ENCODE results near the gene KRTAP9-2. TPM values are rescaled to one million over a fixed set of nuclear protein-coding genes. Genes with fewer than 3 reads are reported as not detected.
"Not testable (repeated sequence)": the region's sequence is repeated elsewhere in the genome, so short reads cannot be mapped to it uniquely, and the experiment has no call there.

Gene KRTAP9-2
- total RNA-seq, 1 donor from 2014 or later: not detected

DNA sequence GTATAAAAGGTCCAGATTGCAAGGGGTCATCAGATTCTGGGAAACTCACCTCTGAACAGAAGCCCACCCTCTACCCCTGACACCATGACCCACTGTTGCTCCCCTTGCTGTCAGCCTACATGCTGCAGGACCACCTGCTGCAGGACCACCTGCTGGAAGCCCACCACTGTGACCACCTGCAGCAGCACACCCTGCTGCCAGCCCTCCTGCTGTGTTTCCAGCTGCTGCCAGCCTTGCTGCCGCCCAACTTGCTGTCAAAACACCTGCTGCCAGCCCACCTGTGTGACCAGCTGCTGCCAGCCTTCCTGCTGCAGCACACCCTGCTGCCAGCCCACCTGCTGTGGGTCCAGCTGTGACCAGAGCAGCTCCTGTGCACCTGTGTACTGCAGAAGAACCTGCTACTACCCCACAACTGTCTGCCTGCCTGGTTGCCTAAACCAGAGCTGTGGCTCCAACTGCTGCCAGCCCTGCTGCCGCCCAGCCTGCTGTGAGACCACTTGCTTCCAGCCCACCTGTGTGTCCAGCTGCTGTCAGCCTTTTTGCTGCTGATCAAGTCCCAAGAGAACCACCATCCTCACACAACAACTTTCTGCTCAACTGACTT lies 23.3 kb downstream of the KRTAP9-2 start, which contains the start of gene KRTAP9-4:
Gene KRTAP9-4 (plus strand): TSS at position 51 of the 604 bp plus-strand sequence. CDS start 34 bp downstream, at position 85.
- H3K9me3 Mint-ChIP-seq (ENCODE audit: unreplicated experiment); H3K36me3 Mint-ChIP-seq (ENCODE audit: unreplicated experiment); DNase-seq; H3K4me1 Mint-ChIP-seq (ENCODE audit: low read depth, unreplicated experiment); H3K4me3 Mint-ChIP-seq (ENCODE audit: unreplicated experiment); H3K27me3 Mint-ChIP-seq (ENCODE audit: unreplicated experiment): not testable (repeated sequence)
- H3K27ac Mint-ChIP-seq (ENCODE audit: unreplicated experiment): peak within 1 kb of the TSS; percentile 43

- Mint-ChIP-seq H3K27me3 (ENCODE audit: unreplicated experiment) (peaks cover 10% of the 10 kb centered on the region), H3K4me1 (ENCODE audit: low read depth, unreplicated experiment) (peaks cover 6% of the 10 kb centered on the region), H3K27ac (ENCODE audit: unreplicated experiment) (no peak overlapping the region), H3K36me3 (ENCODE audit: unreplicated experiment) (no peaks in the 10 kb centered on the region), H3K9me3 (ENCODE audit: unreplicated experiment) (peaks cover 13% of the 10 kb centered on the region), H3K4me3 (ENCODE audit: unreplicated experiment) (no peak overlapping the region)
- no peak for DNase-seq
- TF ChIP-seq CTCF (IDR thresholded peaks at IDR 0.05; ENCODE audit: partially characterized antibody, unreplicated experiment): no peak
Observed at GRCh38 chr17:41251261-41251660, 24.8 kb downstream of the KRTAP9-2 start.

GRCh38 chr17:41254861-41255260 lies 28.4 kb downstream of the KRTAP9-2 start:
- peaks cover 8% of the 10 kb centered on the region for H3K27me3 Mint-ChIP-seq (ENCODE audit: unreplicated experiment)
- no peak overlapping the region for H3K4me3 Mint-ChIP-seq (ENCODE audit: unreplicated experiment)
- H3K36me3 Mint-ChIP-seq (ENCODE audit: unreplicated experiment): no peaks in the 10 kb centered on the region
- no peak for DNase-seq
- H3K4me1 Mint-ChIP-seq (ENCODE audit: low read depth, unreplicated experiment): peaks cover 6% of the 10 kb centered on the region
- TF ChIP-seq CTCF (IDR thresholded peaks at IDR 0.05; ENCODE audit: partially characterized antibody, unreplicated experiment): no peak
- H3K9me3 Mint-ChIP-seq (ENCODE audit: unreplicated experiment): peaks cover 11% of the 10 kb centered on the region
- no peak overlapping the region for H3K27ac Mint-ChIP-seq (ENCODE audit: unreplicated experiment)

DNA sequence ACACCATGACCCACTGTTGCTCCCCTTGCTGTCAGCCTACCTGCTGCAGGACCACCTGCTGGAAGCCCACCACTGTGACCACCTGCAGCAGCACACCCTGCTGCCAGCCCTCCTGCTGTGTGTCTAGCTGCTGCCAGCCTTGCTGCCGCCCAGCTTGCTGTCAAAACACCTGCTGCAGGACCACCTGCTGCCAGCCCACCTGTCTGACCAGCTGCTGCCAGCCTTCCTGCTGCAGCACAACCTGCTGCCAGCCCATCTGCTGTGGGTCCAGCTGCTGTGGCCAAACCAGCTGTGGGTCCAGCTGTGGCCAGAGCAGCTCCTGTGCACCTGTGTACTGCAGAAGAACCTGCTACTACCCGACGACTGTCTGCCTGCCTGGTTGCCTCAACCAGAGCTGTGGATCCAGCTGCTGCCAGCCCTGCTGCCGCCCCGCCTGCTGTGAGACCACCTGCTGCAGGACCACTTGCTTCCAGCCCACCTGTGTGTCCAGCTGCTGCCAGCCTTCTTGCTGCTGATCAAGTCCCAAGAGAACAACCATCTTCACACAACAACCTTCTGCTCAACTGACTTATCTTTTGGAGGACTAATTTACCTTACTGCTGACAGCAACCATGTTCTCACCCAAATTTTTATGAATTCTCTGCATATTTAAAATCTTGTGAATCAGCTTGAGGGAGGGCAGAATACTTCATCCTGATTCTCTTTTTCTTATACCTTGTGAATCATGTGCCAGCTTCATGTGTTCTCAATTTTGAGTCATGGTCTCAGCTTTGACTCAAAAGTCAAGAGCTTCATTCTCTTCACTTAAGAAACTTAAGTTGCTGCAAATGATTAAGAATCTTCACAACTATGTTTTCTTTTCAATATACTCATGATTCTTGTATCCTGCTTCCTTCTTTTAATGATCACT lies 29.2 kb downstream of the KRTAP9-2 start, which contains the start of gene KRTAP9-9:
Gene KRTAP9-9 (plus strand): TSS at position 4 of the 910 bp plus-strand sequence.
- Mint-ChIP-seq H3K27ac (ENCODE audit: unreplicated experiment) (peak within 1 kb of the TSS; percentile 73), H3K4me3 (ENCODE audit: unreplicated experiment) (peak within 1 kb of the TSS; percentile 6)
- not testable (repeated sequence) for H3K4me1 Mint-ChIP-seq (ENCODE audit: low read depth, unreplicated experiment); H3K36me3 Mint-ChIP-seq (ENCODE audit: unreplicated experiment); H3K27me3 Mint-ChIP-seq (ENCODE audit: unreplicated experiment); H3K9me3 Mint-ChIP-seq (ENCODE audit: unreplicated experiment)
- peak; percentile 33 for DNase-seq

GRCh38 chr17:41256291-41256685 lies 29.8 kb downstream of the KRTAP9-2 start:
- H3K4me3 Mint-ChIP-seq (ENCODE audit: unreplicated experiment): no peak overlapping the region
- peaks cover 6% of the 10 kb centered on the region for H3K4me1 Mint-ChIP-seq (ENCODE audit: low read depth, unreplicated experiment)
- DNase-seq: no peak
- H3K27ac Mint-ChIP-seq (ENCODE audit: unreplicated experiment): no peak overlapping the region
- H3K36me3 Mint-ChIP-seq (ENCODE audit: unreplicated experiment): no peaks in the 10 kb centered on the region
- no peak for TF ChIP-seq CTCF (IDR thresholded peaks at IDR 0.05; ENCODE audit: partially characterized antibody, unreplicated experiment)
- peaks cover 8% of the 10 kb centered on the region for H3K9me3 Mint-ChIP-seq (ENCODE audit: unreplicated experiment)
- H3K27me3 Mint-ChIP-seq (ENCODE audit: unreplicated experiment): peaks cover 7% of the 10 kb centered on the region

DNA sequence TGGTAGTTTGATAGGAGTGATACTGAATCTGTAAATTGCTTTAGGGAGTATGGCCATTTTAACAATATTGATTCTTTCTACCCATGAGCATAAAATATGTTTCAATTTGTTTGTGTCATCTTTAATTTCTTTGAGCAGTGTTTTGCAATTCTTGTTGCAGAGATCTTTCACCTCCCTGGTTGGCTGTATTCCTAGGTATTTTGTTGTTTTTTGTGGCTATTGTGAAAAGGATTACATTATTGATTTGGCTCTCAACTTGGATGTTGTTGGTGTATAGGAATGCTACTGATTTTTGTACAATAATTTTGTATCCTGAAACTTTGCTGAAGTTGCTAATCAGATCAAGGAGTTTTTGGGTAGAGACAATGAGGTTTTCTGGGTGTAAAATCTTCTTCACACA lies 32.0 kb downstream of the KRTAP9-2 start:
- no peak for TF ChIP-seq CTCF (IDR thresholded peaks at IDR 0.05; ENCODE audit: partially characterized antibody, unreplicated experiment)
- Mint-ChIP-seq H3K27ac (ENCODE audit: unreplicated experiment) (no peak overlapping the region), H3K4me3 (ENCODE audit: unreplicated experiment) (no peak overlapping the region), H3K27me3 (ENCODE audit: unreplicated experiment) (peaks cover 5% of the 10 kb centered on the region), H3K4me1 (ENCODE audit: low read depth, unreplicated experiment) (peaks cover 6% of the 10 kb centered on the region), H3K36me3 (ENCODE audit: unreplicated experiment) (no peaks in the 10 kb centered on the region), H3K9me3 (ENCODE audit: unreplicated experiment) (peaks cover 8% of the 10 kb centered on the region)
- no peak for DNase-seq

Data from glutamatergic neuron (in vitro differentiated cells).